ENCODE results near the gene COL4A6. TPM values are rescaled to one million over a fixed set of nuclear protein-coding genes. Genes with fewer than 3 reads are reported as not detected.
"Not testable (repeated sequence)": the region's sequence is repeated elsewhere in the genome, so short reads cannot be mapped to it uniquely, and the experiment has no call there.

Gene COL4A6
- total RNA-seq, 1 donor from 2014 or later: 109 TPM

DNA sequence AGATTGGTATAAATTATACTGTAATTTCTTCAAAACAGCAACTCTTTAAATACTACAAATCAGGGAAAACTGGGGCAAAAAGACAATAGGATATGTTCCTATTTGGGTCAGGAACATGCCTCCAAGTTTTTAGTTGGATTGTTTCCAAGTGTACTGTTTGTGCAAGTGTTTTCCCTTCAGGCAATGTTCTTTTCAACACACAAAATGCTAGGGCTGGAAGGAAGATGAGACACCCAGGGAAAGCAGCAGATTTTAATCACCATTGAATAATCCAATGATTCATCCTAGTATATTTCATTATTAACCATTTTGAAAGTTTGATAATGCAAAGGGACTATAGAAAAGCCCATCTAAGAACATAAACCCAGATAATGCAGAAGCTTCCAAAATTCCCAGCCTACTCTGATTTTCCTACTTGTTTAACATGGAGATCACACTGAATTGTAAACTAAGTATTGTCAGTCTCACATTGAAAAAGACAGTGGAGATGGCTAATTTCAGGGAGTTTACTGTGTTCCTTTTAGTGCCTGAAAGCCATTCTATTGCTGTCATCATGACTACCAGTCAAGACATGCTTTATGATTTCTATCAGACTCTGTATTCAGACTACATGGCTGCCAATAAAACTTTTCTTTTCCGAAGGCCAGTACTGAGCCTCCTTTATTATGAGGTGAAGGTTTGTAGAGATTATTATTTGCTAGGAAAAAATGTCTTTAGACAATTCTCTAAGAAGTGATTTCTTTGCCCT lies 38.6 kb downstream of the COL4A6 start:
- no peak for DNase-seq (ENCODE audit: low spot score)

DNA sequence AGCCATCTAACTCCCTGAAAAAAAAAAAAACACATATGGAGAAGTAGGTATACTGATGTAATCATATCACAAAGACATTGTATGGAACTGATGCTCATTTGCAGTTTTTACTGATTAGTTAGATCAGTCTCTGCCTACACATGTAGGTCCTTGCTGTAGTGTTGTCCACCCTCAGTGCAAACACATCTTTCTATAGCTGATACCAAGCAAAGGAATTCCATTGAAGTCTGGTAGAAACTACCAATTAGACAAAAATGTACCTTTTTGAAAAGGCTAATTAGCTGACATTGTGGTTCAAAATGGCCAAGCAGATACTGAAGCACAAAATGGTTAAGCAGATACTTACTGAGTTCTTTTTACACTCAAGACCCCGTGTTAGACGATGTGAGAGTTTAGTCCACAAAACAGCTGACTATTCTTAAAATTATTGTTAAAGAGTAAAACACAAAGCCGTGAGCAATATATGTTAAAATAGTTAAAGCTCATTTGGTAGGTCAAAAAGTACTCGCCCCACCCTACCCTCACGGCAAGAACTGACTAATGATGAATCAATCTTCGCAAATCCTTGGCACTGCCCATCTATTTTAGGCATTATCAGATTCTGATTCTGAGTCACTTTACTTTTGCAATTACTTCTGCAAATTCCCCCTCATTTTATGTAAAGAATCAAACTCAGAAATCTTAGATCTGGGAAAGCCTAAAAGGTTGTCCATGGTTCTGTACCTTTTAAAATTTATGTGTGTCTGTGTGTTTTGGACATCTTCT lies 40.4 kb downstream of the COL4A6 start:
- no peak for DNase-seq (ENCODE audit: low spot score)

DNA sequence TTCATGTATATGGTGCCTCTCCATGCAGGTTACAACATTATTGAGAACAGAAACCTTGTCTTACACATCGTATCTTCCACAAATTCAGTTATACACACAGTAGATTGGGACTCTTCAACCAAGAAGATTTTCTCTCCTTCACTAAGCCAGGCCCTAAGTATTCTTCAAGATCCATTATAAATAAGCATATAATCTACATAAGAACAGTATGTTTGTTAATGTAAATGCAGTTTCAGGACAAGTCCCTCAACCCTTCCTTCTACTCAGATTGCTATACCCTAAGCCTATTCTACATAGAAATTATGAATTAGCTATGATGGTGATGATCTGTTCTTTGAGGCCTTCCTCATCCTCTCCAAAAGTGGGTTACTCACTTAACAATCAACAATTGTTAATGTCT lies 41.2 kb downstream of the COL4A6 start:
- DNase-seq (ENCODE audit: low spot score): no peak

DNA sequence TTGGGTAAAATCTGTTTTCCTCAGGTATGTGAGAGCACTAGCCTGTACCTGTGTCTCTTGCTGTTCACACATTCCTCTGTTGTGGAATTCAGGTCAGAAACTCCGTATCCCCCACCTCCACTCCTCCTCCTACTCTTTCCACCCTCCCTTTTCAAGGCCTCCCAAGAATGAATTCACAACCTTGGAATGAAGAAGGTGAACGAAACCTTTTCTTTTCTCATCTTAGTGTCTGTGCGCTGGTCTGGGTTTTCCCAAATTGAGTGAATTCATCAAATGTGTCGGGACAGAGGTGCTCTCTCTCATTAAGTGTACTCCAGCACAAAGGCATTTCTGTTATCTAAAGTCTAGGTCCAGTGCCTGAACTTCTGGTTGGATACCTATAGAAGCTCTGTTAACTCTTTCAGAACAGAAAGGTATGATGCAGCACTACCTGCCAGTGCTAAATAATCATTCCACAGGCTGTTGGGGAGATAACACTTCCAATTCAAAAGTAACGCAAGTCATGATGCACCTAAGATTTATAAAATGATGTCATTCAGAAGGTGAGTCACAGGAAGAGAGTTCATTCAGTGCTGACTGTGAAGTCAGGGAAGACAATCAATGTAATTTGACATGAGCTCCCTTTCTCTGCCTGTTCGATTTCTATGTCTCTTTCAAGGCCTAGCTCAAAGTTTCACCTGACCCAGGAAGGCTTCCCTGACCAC lies 41.9 kb downstream of the COL4A6 start:
- DNase-seq (ENCODE audit: low spot score): no peak

DNA sequence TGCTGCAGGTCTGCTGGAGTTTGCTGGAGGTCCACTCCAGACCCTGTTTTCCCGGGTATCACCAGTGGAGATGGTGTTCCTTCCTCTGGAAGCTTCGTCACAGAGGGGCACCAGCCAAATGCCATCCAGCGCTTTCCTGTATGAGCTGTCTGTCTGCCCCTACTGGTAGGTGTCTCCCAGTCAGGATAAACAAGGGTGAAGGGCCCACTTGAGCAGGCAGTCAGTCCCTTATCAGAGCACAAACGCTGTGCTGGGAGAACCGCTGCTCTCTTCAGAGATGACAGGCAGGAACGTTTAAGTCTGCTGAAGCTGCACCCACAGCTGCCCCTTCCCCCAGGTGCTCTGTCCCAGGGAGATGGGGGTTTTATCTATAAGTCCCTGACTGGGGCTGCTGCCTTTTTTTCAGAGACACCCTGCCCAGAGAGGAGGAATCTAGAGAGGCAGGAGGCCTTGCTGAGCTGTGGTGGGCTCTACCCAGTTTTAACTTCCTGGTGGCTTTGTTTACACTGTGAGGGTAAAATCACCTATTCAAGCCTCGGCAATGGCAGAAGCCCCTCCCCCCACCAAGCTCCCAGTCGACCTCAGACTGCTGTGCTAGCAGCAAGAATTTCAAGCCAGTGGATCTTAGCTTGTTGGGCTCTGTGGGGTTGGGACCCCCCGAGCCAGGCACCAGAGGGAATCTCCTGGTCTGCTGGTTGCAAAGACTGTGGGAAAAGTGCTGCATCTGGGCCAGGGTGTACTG lies 47.1 kb downstream of the COL4A6 start:
- not testable (repeated sequence) for DNase-seq (ENCODE audit: low spot score)

DNA sequence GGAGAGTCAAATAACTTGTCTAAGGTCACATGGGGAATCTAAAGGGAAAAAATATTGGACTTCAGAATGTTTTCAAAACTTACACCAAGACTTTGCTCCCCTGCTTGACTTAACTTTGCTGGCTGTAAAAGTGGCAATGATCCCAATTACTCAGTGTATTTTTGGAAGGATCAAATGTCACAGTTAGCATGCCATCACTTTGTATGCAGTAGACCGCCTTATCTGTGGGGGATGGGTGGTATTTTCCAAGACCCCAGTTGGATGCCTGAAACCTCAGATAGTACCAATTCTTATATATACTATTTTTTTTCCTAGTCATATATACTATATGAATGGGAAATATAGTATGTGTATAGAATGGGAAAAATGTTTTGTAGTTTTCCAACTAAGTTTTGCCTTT lies 53.4 kb downstream of the COL4A6 start:
- DNase-seq (ENCODE audit: low spot score): no peak

DNA sequence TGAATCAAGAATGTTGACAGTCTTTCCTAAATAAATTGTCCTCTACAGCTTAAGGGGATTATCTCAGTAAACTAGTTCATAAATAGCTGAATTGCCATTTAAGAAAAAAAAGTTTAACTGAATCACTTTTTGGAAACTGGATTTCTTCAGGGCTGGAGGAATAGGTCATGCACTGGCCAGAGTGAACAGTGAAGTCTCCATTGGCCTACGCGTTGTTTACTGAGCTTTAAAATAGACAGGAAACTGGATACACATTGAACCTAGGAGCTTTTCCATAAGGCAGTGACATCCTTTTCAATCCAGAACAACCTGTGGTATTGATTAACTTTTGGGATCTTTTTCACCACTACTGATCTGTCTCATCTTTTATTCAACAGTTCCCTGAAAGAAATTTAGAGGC lies 58.0 kb downstream of the COL4A6 start:
- no peak for DNase-seq (ENCODE audit: low spot score)

DNA sequence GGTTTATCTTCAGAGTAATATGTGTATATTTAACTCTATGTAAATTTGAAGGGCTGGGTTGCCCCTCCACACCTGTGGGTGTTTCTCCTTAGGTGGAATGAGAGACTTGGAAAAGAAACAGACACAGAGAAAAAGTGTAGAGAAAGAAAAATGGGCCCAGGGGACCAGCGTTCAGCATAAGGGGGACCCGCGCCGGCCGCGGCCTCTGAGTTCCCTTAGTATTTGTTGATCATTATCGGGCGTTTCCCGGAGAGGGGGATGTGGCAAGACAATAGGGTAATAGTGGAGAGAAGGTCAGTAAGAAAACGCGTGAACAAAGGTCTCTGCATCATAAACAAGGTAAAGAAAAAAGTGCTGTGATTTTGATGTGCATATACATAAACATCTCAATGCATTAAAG lies 61.4 kb downstream of the COL4A6 start:
- not testable (repeated sequence) for DNase-seq (ENCODE audit: low spot score)

DNA sequence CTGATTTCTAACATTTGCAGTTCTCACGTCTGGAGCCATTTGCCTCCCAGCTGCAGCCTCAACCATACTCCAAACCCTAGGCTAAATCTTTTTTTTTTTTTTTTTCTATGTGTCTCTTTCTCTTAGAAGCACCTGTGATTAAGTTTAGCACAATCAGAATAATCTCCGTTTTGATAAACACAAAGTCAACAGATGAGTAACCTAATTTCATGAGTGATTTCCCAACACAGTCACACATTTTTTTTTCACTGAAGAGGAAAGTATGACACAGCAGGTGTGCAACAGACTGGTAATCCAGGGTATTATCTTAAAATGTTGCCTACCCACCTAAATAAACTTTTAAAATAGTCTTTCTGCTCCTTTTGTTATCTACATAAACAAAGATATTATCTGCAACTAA lies 62.6 kb downstream of the COL4A6 start:
- DNase-seq (ENCODE audit: low spot score): not testable (repeated sequence)

DNA sequence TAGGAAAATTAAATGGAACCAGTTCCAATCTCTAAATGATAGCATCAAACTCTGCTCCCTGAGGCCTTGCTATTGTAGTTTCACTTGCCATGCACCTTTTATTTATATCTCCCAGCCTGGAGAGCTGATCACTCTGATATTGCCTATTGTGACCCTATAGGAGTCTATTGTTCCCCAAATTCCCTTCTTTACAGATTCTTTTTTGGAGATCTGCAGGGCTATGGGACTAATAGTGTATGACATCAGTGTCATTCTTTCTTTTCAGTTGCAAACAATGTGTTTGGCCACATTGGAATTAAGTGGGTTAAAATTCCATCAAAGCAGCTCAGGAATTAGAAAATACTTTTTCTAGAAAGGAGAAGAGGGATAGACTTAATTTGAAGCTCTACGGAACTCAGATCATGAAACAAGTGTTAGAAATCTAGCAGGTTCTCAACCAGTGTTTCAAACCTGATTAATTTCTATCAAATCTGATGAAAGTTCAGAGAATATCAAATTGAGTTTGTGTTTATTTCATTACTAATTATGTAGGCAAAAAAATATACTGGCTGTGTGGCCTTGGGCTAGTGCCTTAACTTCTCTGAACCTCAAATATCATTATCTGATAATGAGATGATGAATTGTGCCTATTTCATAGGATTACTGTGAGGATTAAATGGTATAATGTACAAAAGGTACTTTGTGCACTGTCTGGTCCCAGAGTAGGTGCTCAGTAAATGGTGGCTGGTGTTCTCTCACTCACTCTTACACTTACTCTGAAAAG lies 71.4 kb downstream of the COL4A6 start:
- DNase-seq (ENCODE audit: low spot score): no peak

DNA sequence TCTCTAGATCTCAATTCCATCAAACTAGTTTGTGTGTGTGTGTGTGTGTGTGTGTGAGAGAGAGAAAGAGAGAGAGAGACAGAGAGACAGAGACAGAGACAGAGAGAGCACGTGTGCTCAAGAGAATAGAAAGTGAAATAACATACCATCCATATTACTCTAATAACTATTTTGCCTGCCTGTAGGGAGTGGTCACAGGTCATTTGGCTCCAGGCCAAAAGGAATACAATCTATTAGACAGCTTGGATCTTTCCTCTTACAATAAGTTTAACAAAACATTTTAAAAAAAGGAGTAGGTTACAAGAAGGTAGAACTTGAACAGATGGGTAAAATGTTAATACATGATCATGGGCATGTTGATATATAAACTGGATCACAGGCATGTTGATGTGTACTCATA lies 76.2 kb downstream of the COL4A6 start:
- DNase-seq (ENCODE audit: low spot score): no peak

DNA sequence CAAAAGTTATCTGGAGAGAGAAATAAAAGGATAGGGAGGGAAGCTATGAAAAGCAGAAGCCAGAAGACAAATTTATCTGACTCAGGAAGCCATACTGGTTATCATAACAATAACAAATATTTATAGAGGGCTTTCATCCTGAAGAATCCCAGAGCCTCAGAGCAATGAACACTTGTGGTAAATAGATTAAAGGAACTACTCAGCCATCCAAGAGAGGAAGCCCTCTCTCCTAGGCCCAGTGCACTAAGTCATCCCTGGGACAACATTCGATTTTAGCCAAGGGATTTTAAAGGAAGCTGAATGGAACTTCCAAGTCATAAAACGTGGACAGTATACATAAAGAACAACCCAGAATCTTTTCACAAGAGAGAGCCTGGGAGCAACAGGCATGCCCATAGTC lies 76.9 kb downstream of the COL4A6 start:
- DNase-seq (ENCODE audit: low spot score): no peak

DNA sequence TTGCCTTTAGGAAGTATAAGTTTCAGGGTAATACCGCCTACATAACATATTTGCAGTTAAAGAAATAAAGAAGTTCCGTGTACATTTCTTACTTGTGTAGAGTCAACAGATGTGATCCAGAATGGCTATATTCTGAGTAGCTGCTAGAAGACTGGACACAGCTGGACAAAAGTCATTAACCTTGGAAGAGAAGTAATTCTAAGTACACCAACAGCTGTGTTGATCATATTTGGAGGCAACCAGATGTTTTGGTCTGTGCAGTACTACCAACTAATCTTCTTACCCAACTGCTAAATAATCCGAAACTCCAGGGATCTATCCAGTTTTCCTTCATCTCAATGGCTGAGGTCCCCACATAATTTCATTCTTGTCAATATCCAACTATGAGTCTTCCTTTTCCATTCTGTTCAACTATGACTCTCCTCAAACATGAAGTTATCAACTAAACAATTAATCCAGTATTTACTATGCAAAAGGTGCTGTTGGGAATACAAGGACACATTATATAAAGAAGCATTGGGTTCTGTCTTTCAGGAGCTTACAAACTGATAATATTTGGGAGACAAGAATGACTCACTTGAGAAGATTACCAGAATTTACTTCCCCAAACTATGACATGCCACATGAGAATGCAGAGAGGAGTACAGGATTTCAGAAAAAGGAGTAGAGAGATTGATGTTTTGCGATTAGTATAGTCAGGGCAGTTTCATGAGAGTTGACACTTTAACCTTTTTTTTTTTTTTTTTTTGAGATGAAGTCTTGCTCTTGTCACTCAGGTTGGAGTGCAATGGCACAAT lies 78.2 kb downstream of the COL4A6 start:
- no peak for DNase-seq (ENCODE audit: low spot score)

DNA sequence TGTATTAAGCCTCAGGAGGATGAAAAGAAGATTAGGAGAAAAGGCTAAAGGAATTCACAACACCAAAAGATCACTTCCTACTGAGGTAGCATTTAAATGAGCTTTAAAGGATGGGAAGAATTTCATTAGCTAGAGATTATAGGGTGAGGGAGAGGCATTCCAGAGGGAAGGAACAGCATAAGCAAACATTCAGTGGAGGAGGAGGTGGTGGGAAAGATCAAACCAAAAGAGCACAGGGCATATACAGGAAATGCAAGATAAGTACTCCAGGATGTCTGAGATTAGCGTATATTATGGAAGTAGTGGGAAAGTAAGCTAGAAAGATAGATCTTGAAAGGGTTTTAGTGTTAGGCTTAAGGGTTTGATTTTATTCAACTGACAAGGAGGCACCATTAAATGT lies 84.8 kb downstream of the COL4A6 start:
- no peak for DNase-seq (ENCODE audit: low spot score)

DNA sequence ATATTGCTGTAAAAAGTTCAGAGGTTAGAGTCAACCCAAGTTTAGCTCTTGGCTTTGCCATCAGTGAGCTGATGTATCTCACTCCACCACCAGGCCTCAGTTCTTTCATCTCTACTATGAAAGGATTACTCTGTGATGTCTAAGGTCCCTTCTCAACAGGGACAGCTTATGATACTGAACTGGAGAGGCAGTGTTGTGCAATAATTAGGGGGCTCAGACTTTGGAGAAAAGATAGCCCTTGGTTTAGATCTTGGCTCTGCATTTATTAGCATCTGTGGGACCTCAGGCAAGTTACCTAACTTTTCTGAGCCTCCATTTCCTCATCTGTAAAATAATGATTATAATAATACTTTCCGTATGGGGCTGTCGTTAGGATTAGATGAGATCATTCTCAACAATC lies 89.0 kb downstream of the COL4A6 start:
- no peak for DNase-seq (ENCODE audit: low spot score)

DNA sequence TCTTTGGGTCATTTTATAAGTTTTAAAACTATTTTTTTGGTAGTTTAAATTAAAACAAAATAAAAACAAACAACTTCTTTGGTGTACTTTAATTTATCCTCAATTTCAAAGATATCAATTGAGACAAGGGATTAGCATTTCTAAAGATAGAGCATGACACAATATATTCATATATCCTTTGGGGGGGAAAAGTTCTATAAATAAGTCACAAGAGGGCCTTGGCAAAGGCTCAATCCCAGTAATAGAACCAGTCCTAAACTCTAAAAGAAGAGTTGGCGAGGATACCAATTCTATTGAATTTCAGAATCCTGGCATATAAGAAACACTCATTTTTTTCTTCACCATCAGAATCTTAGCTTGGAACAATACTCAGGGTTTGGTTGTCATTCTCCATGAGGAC lies 89.7 kb downstream of the COL4A6 start:
- no peak for DNase-seq (ENCODE audit: low spot score)

DNA sequence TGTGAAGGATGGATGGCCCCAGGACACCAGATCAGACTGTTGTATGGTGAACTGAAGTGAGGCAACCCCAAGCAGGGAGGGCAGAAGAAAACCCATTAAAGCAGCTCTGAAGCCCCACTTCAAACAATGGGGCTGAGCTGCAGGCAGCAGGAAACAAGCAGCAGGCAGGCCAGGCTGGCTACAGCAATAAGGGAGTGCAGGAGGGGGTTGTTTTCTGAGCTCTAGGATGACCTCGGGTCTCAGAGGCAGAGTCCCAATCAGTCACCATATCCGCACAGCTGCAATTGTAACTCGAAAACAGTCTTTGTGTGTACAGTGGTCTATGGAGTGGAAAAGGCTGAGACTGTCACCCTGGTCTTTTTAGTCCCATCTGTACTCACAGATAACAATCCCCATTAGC lies 90.4 kb downstream of the COL4A6 start:
- no peak for DNase-seq (ENCODE audit: low spot score)

DNA sequence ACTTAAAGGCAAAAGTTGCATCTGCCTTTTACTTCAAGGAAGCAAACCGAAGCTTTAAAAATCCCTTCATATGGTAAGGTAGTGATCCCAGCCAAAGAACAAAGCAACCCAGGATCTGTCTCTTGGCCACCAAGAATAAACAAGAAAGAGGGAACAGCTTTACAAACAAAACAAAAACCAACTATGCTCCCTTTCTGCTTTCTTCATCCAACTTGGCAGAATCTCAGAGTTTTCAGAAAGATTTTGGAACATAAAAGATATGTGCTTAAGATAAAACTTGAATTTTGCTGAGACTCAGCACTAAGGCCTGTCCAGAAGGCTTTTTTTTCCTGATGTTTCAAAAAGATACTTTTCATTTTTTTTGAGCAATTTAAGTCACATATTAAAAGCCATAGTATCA lies 94.0 kb downstream of the COL4A6 start:
- DNase-seq (ENCODE audit: low spot score): no peak

DNA sequence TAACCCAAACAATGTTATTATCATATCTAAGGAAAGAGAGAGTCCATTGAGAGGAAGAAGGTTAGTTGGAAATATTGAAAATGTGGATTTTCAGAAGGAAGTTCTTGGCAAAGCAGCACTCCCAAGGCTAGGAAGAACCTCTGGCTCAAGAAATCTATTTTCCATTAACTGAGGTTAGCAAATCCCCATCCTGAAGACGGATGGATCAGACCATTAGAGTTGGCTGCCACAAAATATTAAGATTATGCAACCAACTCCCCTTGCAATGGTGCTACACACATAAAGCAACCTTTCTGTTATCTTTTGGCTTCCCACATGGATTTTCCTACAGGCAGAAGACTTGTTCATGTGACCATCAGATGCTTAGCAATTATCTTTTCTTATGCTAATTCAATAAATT lies 96.3 kb downstream of the COL4A6 start:
- DNase-seq (ENCODE audit: low spot score): no peak

DNA sequence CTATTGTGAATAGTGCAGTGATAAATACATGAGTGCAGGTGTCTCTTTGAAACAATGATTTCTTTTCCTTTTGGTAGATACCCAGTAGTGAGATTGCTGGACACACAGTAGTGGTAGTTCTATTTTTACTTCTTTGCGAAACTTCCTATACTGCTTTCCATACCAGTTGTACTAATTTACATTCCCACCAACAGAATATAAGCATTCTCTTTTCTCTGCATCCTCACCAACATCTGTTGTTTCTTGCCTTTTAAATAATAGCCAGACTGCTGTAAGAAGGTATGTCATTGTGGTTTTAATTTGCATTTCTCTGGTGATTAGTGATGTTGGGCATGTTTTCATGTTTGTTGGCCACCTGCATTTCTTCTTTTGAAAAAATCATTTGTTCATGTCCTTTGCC lies 105.9 kb downstream of the COL4A6 start:
- no peak for DNase-seq (ENCODE audit: low spot score)
